Measurements from ENCODE around the gene CEACAM1.
"Not testable (repeated sequence)": the region's sequence is repeated elsewhere in the genome, so short reads cannot be mapped to it uniquely, and the experiment has no call there.

Gene CEACAM1

DNA sequence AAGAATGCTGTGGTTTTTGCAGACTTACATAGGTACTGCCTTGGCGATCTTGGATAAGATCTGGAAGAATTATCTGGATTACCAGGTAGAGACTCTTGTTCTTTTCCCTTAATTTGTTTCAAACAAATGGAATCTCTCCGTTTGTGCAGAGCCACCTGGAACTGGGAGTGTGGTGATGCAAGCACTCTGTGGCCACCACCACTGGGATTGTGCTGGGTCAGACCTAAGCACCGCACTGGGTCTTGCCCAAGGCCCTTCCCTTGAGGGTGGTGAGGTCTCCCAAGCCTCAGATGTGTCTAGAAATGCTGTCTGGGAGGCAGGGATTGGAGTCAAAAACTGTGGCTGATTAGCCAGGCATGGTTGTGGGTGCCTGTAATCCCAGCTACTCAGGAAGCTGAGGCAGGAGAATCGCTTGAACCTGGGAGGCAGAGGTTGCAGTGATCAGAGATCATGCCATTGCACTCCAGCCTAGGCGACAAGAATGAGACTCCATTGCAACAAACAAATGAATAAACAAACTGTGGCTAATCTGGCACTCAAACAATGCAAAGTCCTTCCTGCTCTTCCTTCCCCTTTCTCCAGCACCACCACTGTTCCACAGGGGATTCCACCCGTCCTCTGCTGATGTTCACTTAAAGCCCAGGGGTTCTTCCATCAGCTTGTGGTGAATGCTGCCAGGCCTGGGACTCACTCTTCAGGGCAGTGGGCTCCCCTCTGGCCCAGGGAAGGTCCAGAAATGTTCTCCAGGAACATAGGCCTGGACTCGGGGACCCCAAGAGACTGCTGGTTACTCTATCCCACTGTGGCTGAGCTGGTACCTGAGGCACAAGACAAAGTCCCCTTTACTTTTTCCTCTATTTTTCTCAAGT lies 10.8 kb upstream of the CEACAM1 start:
- TF ChIP-seq, protein P1, sequence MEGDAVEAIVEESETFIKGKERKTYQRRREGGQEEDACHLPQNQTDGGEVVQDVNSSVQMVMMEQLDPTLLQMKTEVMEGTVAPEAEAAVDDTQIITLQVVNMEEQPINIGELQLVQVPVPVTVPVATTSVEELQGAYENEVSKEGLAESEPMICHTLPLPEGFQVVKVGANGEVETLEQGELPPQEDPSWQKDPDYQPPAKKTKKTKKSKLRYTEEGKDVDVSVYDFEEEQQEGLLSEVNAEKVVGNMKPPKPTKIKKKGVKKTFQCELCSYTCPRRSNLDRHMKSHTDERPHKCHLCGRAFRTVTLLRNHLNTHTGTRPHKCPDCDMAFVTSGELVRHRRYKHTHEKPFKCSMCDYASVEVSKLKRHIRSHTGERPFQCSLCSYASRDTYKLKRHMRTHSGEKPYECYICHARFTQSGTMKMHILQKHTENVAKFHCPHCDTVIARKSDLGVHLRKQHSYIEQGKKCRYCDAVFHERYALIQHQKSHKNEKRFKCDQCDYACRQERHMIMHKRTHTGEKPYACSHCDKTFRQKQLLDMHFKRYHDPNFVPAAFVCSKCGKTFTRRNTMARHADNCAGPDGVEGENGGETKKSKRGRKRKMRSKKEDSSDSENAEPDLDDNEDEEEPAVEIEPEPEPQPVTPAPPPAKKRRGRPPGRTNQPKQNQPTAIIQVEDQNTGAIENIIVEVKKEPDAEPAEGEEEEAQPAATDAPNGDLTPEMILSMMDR (IDR thresholded peaks at IDR 0.05; ENCODE audit: low read depth, low read length) = no peak
- H3K4me3 ChIP-seq (ENCODE audit: low read depth, low read length) = no peak overlapping the region
- in situ Hi-C loops (cut with HindIII; ENCODE audit: low sequenced_read_pairs) = no loop called here
- no peak for DNase-seq (ENCODE audit: low read depth, low spot score)

DNA sequence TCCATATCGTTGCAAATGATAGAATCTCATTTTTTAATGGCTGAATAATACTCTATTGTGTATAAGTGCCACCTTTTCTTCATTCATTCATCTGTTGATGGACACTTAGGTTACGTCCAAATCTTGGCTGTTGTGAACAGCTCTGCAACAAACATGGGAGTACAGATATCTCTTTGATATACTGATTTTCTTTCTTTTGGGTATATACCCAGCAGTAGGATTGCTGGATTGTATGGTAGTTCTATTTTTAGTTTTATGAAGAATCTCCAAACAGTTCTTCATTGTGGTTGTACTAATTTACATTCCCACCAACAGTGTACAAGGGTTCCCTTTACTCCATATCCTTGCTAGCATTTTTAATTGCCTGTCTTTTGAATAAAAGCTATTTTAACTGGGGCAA lies 7.0 kb upstream of the CEACAM1 start:
- DNase-seq (ENCODE audit: low read depth, low spot score); H3K4me3 ChIP-seq (ENCODE audit: low read depth, low read length); in situ Hi-C loops (cut with HindIII; ENCODE audit: low sequenced_read_pairs): not testable (repeated sequence)

DNA sequence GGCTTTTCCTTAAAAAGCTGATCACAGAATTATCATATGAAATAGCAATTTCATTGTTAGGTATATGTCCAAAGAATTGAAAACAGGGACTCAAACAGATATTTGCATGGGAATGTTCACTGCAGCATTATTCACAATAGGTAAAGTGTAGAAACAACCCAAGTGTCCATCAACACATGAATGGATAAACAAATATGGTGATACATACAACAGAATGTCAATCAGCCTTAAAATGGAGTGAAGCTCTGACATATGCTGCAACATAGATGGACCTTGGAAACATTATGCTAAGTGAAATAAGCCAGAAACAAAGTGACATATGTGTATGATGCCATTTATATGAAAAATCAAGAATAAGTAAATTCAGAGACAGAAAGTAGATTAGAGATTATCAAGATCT lies 6.1 kb upstream of the CEACAM1 start:
- no peak for DNase-seq (ENCODE audit: low read depth, low spot score)
- in situ Hi-C loops (cut with HindIII; ENCODE audit: low sequenced_read_pairs) = no loop called here
- no peak overlapping the region for H3K4me3 ChIP-seq (ENCODE audit: low read depth, low read length)
- TF ChIP-seq, protein P1 (IDR thresholded peaks at IDR 0.05; ENCODE audit: low read depth, low read length) = no peak

- H3K4me3 ChIP-seq (ENCODE audit: low read depth, low read length) = no peak overlapping the region
- in situ Hi-C loops (cut with HindIII; ENCODE audit: low sequenced_read_pairs) = no loop called here
- TF ChIP-seq, protein P1 (IDR thresholded peaks at IDR 0.05; ENCODE audit: low read depth, low read length) = no peak
- DNase-seq (ENCODE audit: low read depth, low spot score) = no peak
Observed at GRCh38 chr19:42532891-42533290, 4.6 kb upstream of the CEACAM1 start.

DNA sequence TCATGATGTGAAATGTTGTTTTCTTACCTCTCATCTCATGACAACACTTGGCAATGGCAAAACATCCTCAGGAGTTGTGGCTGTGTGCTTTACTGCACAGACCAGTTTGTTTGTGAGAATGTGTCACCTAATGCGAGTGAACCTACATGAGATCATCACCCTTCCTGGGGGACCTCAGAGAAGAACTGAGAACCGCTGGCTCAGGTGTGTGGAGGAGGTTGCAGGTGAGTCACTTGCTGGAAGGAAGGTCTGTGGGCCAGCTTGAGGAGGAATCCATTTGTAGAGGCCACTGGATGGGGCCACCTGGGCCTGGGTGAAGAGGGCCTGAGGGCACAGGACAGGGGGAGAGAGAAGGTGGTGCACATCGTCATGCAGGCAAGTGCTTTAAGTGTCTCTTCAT lies 3.0 kb upstream of the CEACAM1 start:
- H3K4me3 ChIP-seq (ENCODE audit: low read depth, low read length) = no peak overlapping the region
- DNase-seq (ENCODE audit: low read depth, low spot score) = no peak
- in situ Hi-C loops (cut with HindIII; ENCODE audit: low sequenced_read_pairs) = no loop called here
- TF ChIP-seq, protein P1 (IDR thresholded peaks at IDR 0.05; ENCODE audit: low read depth, low read length) = no peak

GRCh38 chr19:42529248-42529764 lies 1.0 kb upstream of the CEACAM1 start:
- H3K4me3 ChIP-seq (ENCODE audit: low read depth, low read length) = no peak overlapping the region
- DNase-seq (ENCODE audit: low read depth, low spot score) = peak; percentile 42

DNA sequence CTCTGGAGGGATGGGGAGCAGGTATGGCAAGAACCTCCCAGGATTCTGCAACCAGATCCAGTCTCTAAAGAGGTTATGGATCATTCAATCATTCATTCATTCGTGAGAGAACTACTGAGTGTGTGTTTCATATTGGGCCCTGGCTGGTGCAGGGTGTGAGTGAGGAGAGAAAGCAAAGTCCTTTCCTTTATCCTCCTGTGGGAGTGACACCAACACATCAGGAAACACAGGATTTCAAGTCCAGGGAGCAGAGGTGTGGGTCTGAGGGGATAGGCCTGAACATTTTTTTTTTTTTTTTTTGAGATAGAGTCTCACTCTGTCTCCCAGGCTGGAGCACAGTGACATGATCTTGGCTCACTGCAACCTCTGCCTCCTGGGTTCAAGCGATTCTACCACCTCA lies 3.3 kb downstream of the CEACAM1 start:
- TF ChIP-seq, protein P1 (IDR thresholded peaks at IDR 0.05; ENCODE audit: low read depth, low read length) = no peak
- in situ Hi-C loops (cut with HindIII; ENCODE audit: low sequenced_read_pairs) = no loop called here
- DNase-seq (ENCODE audit: low read depth, low spot score) = no peak
- no peak overlapping the region for H3K4me3 ChIP-seq (ENCODE audit: low read depth, low read length)

More at GRCh38 chr19:42529248-42529764, 1.0 kb upstream of the CEACAM1 start:
- in situ Hi-C loops (cut with HindIII; ENCODE audit: low sequenced_read_pairs) = no loop called here
- TF ChIP-seq, protein P1 (IDR thresholded peaks at IDR 0.05; ENCODE audit: low read depth, low read length) = peak; percentile 96
